ENCODE results near the gene TTC27. TPM values are rescaled to one million over a fixed set of nuclear protein-coding genes. Genes with fewer than 3 reads are reported as not detected.

Gene TTC27
- polyA plus RNA-seq, 1 donor (not counting 4 experiments of a cell fraction or from before 2014, with no cell fraction given): 28.7 TPM

GRCh38 chr2:32787207-32787606, 159.4 kb downstream of the TTC27 start:
- DNase-seq (ENCODE audit: low read depth, low spot score): no peak
- Histone ChIP-seq H3K27ac (ENCODE audit: control insufficient read depth, insufficient read depth, low read length) (no peak overlapping the region), H3K36me3 (ENCODE audit: control insufficient read depth in 2 of 2, extremely low read depth in 1 of 2, insufficient read depth in 2 of 2, low read length in 2 of 2) (no peaks in the 10 kb centered on the region), H3K4me3 (ENCODE audit: control insufficient read depth in 2 of 3, extremely low read depth in 1 of 3, insufficient read depth in 2 of 3, low read depth in 1 of 3, low read length in 3 of 3) (no peak overlapping the region), H3K9me3 (ENCODE audit: control insufficient read depth, low read depth, low read length) (no peaks in the 10 kb centered on the region), H3K27me3 (ENCODE audit: control insufficient read depth, extremely low read depth, insufficient read depth, low read length) (no peaks in the 10 kb centered on the region), H3K79me2 (ENCODE audit: control insufficient read depth, insufficient read depth, low read length) (no peaks in the 10 kb centered on the region), H3K4me1 (ENCODE audit: control insufficient read depth, extremely low read depth, insufficient read depth, low read length) (no peaks in the 10 kb centered on the region), H3K4me2 (ENCODE audit: control insufficient read depth, extremely low read depth, insufficient read depth, low read depth, low read length) (no peak overlapping the region), H3K9me1 (ENCODE audit: control insufficient read depth, extremely low read depth, insufficient read depth, low read length) (no peaks in the 10 kb centered on the region), H2AFZ (ENCODE audit: control insufficient read depth, low read length) (no peak overlapping the region), H3K9ac (ENCODE audit: control insufficient read depth, extremely low read depth, insufficient read depth, low read length) (no peak overlapping the region), H4K20me1 (ENCODE audit: control insufficient read depth, extremely low read depth, insufficient read depth, low read length) (no peaks in the 10 kb centered on the region)
- no peak for FAIRE-seq
- TF ChIP-seq EZH2 (IDR thresholded peaks at IDR 0.05; ENCODE audit: low read length): no peak
- TF ChIP-seq CTCF (optimal IDR thresholded peaks at IDR 0.05 in 1 of 3, IDR thresholded peaks at IDR 0.05 in 1 of 3, conservative IDR thresholded peaks at IDR 0.05 in 1 of 3; ENCODE audit: extremely low read depth in 1 of 3, insufficient read depth in 2 of 3, low read length in 3 of 3): no peak
- dilution Hi-C loops (cut with MboI; ENCODE audit: extremely low pct_ligation_motif_present, low sequenced_read_pairs): no loop called here

GRCh38 chr2:32788114-32788513, 160.3 kb downstream of the TTC27 start:
- DNase-seq (ENCODE audit: low read depth, low spot score): no peak
- H3K9me1 ChIP-seq (ENCODE audit: control insufficient read depth, extremely low read depth, insufficient read depth, low read length): no peaks in the 10 kb centered on the region
- no peak for FAIRE-seq
- H3K27ac ChIP-seq (ENCODE audit: control insufficient read depth, insufficient read depth, low read length): no peak overlapping the region
- H3K36me3 ChIP-seq (ENCODE audit: control insufficient read depth in 2 of 2, extremely low read depth in 1 of 2, insufficient read depth in 2 of 2, low read length in 2 of 2): no peaks in the 10 kb centered on the region
- TF ChIP-seq CTCF (optimal IDR thresholded peaks at IDR 0.05 in 1 of 3, IDR thresholded peaks at IDR 0.05 in 1 of 3, conservative IDR thresholded peaks at IDR 0.05 in 1 of 3; ENCODE audit: extremely low read depth in 1 of 3, insufficient read depth in 2 of 3, low read length in 3 of 3) (no peak), EZH2 (IDR thresholded peaks at IDR 0.05; ENCODE audit: low read length) (no peak)
- no peaks in the 10 kb centered on the region for H3K9me3 ChIP-seq (ENCODE audit: control insufficient read depth, low read depth, low read length)
- H3K4me1 ChIP-seq (ENCODE audit: control insufficient read depth, extremely low read depth, insufficient read depth, low read length): no peaks in the 10 kb centered on the region
- H3K4me2 ChIP-seq (ENCODE audit: control insufficient read depth, extremely low read depth, insufficient read depth, low read depth, low read length): no peak overlapping the region
- no peak overlapping the region for H2AFZ ChIP-seq (ENCODE audit: control insufficient read depth, low read length)
- dilution Hi-C loops (cut with MboI; ENCODE audit: extremely low pct_ligation_motif_present, low sequenced_read_pairs): no loop called here
- no peak overlapping the region for H3K4me3 ChIP-seq (ENCODE audit: control insufficient read depth in 2 of 3, extremely low read depth in 1 of 3, insufficient read depth in 2 of 3, low read depth in 1 of 3, low read length in 3 of 3)
- no peak overlapping the region for H3K9ac ChIP-seq (ENCODE audit: control insufficient read depth, extremely low read depth, insufficient read depth, low read length)
- H3K27me3 ChIP-seq (ENCODE audit: control insufficient read depth, extremely low read depth, insufficient read depth, low read length): no peaks in the 10 kb centered on the region
- H4K20me1 ChIP-seq (ENCODE audit: control insufficient read depth, extremely low read depth, insufficient read depth, low read length): no peaks in the 10 kb centered on the region
- no peaks in the 10 kb centered on the region for H3K79me2 ChIP-seq (ENCODE audit: control insufficient read depth, insufficient read depth, low read length)

Measured in keratinocyte (primary cell).